CMK (cell line): ENCODE data around the gene TSSK3.
"Not testable (repeated sequence)": the region's sequence is repeated elsewhere in the genome, so short reads cannot be mapped to it uniquely, and the experiment has no call there.

Experiments
- DNase-seq: peaks from one replicate; pipeline ENCODE4 v3.0.0-alpha.2; 2010; ENCODE audit warnings: low read depth

Gene TSSK3

GRCh38 chr1:32338637-32339145, 23.6 kb upstream of the TSSK3 start:
- no peak for DNase-seq

DNA sequence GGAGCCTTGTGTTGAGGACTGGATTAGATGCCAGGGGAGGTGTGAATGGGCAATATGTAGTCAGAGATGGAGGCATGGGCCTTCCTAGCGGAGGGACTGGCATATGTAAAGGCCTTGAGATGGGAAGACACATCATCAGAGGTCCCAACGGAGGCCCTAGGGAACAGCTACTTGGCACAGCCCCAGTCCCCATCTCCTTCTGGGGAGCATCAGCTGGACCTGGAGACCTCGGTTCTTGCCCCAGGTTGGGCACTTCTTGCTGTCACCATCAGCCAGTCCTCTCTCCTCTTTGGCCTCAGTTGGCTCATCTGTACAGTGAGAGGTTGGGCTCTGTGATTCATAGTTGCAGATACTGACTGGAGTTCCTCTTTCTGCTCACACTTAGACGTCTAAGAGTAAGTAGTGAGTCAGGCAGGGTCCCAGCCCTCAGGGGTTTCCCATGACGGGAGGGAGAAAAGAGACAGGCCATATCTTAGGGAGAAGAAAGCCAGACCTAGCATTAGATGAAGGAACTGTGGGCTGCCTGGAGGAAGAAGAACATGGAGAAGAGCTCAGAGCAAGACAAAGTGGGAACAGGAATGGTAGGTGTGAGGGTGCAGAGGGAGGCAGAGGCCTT, 22.9 kb upstream of the TSSK3 start:
- DNase-seq, result no peak

DNA sequence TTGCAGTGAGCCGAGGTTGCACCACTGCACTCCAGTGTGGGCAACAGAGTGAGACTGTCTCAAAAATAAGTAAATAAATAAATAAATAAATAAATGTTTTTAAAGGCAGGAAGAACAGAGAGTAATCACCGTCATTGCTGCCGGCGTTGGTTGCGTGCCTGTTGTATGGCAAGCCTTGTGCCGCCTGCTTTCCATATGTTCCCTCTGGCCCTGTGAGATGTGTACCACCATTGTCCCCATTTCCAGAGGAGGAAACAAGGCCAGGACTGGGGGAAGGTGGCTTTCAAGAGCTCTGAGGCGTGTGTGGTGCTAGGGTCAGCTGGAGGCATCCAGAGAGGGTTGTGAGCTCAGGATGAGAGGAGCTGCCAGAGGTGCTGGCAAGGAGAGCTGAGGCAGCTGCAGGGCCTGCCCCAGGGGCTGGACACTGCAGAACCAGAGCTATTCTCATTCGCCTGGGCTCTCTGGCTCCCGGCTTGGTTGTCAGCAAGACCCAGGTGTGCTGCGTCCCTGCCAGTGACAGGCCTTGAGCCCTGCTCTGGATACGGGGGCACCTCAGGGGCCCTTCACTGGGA, 21.1 kb upstream of the TSSK3 start:
- no peak for DNase-seq

- no peak for DNase-seq
These were observed 20.4 kb upstream of the TSSK3 start for GRCh38 chr1:32341971-32342370.

- DNase-seq, result no peak
These were observed 19.6 kb upstream of the TSSK3 start for GRCh38 chr1:32342704-32343103.

DNA sequence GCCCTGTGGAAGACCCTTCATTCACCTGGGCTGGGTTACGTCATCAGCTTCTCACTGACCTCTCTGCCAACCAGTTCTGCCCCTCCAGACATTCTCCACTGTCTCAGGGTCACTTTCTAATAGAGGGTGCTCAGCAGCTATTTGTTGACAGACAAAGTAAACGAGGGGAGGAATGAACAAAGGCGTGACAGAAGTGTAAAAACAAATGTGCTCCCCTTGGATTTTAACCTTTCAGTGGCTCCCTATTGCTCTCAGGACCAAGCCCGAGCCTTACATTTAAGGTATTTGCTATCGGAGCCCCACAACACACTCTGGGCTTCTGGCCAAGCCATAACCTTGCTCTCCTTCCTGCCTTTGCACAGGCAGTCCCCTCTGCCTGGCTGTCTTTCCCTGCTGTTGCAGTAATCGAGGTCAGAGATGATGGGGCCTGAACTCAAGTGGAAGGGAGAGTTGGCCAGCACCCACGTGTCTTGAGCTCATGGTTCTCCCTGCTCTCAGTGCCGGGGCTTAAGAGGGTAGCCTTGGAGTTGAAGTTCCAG, 17.0 kb upstream of the TSSK3 start:
- no peak for DNase-seq

DNA sequence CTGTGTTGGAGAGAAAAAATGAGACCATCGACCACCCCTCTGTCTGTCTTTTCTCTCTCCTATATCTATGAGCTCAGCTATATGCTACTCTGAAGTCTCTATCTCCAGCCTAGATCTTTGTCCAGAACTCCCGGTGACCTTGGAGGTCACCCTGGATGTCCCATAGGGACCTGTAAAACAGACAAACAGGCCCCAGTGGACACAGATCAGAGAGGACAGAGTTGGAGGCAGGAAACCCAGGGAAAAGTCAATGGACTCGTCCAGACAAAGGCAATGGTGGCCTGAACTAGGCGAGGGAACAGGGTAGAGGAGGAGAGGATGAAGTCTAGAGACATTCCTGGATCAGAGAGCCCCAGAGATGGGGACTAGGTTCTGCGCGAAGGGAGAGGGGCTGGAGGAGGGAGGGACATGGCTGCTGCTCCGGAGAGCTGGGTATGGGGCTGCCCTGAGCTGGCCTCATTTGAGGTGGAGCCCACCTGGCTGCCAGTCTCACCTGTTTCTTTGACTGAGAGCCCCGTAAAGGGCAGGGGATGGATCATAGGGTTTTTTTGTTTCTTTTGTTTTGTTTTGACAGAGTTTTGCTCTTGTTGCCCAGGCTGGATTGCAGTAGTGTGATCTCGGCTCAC, 15.7 kb upstream of the TSSK3 start:
- DNase-seq, result no peak

- DNase-seq, result peak; percentile 85
These were observed 13.1 kb upstream of the TSSK3 start for GRCh38 chr1:32349211-32349708.

DNA sequence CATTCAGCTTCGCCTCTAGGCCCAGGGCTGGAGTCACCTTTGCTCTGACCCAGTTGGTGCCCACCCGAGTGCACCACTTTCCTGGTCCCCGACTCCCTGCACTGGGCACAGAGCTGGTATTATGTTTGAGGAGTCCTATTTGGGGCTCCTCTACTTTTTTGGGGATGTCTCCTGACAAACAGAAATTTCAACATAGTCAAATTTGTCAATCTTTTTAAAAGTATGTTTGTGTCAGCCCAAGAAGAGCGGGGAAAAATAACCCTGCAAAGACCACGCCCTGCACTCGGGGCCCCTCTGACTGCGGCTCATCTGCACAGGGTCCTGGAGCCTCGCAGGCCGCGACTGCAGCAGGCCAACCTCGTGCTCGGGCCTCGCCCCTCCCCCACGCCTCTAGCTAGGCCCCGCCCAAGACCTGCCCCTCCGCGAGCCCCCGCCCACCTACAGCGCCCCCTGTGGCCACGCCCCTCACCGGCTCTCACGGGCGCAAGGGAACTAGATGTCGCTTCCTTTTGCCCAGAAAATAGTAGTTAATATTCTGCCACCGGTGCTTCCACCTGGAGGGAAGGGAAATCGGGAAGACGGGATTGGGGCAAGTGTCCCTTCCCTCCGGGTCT, 11.4 kb upstream of the TSSK3 start:
- no peak for DNase-seq

- DNase-seq, result peak; percentile 96
These were observed 10.7 kb upstream of the TSSK3 start for GRCh38 chr1:32351399-32352238.

DNA sequence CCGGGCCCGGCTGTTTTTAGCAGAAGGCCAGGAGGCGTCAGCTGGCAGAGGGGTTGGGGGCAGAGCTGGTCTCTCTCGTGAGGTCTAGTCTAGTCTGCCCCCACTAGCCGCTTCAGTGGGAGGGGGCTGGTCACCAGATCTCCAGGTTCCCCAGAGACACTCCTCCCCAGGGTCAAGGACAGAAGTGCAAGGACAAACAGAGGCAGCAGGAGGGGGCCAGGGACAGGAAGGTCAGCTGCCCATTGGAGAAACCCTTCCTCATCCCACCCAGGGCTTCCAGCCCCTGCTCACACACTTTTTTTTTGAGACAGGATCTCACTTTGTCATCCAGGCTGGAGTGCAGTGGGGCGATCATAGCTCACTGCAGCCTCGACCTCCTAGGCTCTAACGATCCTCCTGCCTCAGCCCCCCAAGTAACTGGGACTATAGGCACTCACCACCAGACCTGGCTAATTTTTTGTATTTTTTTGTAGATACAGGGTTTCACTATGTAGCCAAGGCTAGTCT, 10.0 kb upstream of the TSSK3 start:
- DNase-seq, result no peak

- DNase-seq, result no peak
These were observed 9.4 kb upstream of the TSSK3 start for GRCh38 chr1:32352831-32353383.

DNA sequence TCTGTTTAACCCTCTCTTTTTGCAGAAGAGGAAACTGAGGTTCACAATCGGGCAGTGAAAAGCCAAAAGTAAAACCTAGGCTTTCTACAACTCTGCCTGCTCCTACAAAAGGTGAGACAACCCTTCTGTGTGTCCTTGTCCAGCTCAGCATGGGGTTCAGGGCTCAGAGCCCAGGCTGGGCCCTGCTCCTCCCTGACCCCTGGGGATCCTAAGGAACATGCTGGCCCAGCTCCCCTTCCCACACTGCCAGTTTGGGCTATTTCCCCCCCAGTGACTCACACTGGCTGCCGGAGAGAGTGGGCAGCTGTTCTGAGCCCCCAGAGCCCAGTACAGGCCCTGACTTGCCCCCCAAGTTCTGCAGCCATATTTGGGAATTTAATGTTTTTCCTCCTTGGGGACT, 8.9 kb upstream of the TSSK3 start:
- no peak for DNase-seq

- DNase-seq, result no peak
These were observed 8.3 kb upstream of the TSSK3 start for GRCh38 chr1:32353886-32354570.

DNA sequence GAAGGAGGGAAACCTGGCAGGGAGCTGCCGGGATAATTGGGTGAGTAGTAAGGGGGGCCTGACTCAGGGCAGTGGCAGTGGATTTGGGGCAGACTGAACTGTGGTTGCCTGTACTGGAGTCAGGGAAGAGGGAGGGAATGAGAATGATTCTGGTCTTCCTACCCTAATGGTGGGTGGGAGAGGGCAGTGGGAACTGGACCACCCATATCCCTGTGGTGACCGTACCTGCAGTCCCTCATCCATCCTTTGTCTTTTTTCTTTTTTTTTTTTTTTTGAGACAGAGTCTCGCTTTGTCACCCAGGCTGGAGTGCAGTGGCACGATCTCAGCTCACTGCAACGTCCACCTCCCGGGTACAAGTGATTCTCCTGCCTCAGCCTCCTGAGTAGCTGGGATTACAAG, 6.6 kb upstream of the TSSK3 start:
- DNase-seq, result not testable (repeated sequence)

GRCh38 chr1:32356478-32356877, 5.9 kb upstream of the TSSK3 start:
- DNase-seq, result no peak

GRCh38 chr1:32357614-32358013, 4.7 kb upstream of the TSSK3 start:
- no peak for DNase-seq

- DNase-seq, result no peak
These were observed 3.9 kb upstream of the TSSK3 start for GRCh38 chr1:32358435-32358834.

DNA sequence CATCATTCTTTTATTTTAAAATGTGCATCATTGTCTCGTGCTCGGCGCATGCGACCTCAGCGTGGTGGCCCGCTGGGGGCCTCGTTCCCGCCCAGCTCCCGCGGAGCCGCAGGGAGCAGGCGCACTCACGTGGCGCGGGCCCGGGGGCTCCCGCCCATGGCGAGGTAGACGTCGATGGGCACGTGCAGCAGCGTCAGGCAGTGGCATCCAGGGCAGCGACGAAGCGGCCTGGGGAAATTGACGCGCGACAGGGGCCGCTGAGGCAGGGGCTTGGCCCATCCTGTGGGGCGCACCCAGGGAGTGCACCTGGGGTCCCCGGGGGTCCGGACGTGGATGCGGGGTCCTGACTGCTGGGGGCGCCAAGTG, 1.0 kb upstream of the TSSK3 start:
- no peak for DNase-seq

DNA sequence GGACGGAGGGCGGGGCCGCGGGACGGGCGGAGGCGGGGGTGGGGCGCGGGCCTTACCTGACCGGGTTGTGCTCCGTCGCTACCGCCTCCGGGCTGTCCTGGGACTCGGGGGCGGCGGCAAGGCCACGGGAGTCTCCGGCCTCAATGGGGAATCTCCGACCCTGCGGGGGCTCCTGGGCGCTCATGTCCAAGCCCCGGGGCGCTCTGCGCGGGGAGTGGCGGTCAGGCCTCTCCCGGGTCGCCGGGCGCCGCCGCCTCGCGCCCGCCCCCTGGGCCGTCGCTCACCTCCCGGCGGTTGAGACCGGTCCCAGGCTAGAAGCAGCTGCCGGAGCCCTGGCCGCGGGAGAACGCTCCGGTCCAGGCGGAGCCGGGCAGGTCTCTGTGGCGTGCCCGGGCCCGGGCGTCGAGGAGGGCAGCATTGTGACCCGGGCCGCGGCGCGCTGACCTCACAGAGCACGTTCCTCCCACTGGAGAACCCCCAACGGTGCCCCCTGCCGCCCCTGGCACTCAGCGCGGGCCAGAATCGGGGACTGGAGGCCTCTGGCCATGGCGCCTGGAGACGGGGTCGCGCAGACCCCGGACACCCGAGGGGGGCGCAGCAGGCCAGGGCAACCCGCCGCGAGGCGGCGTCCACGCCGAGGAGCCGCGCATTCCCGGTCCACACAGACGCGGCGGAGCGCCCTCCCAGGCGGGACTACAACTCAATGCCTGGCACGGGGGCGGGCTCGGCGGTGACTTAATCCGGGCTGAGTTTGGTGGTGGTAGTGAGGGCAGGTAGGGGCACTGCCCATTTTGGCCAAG, 465 bp upstream of the TSSK3 start:
- DNase-seq, result no peak
